ENCODE data around the gene KCTD15. TPM values are rescaled to one million over a fixed set of nuclear protein-coding genes. Genes with fewer than 3 reads are reported as not detected.

Gene KCTD15
- polyA plus RNA-seq, 1 experiment, result 59.1 TPM

DNA sequence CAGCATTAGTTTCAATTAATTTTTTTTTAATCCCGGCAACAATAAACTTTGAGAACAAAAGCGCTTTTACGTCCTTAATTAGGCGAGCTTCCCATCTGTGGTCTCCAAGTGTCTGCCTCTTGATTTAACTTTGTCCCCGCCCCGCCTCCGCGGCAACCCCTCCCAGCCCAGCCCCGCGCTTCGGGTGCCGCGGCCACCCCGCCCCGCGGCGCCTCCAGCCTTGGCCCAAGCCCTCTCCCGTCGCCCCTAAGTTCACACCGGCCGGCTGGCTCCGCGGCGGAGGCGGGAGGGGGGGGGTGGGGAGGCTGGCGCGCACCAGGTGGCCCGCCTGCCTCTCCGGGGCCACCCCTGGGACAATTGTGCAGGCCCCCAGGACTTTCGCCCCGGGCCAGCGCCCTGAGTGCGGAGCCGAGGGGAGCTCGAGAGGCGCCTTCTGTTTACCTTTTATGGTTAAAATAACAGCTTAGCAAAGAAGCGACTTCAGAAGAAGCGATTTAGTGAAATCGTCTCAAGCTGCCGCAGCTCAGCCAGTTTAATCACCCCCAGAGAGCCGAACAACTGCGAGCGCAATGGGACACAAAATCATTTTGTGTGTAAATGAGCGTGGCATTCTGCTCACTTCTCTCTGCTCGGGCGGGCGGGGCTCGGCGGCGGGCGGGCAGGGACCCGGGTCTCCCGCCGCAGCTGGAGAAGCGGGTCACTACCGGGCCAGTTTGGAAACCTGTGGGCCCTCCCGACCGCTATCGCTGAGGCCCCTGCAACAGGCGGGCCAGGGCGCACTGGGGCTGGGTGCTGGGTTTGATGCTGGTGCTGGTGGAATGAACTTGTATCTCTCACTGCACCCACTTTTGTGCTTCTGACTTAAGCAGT, 1.4 kb downstream of the KCTD15 start:
- peaks cover 9% of the 10 kb centered on the region for H3K36me3 ChIP-seq (ENCODE audit: control insufficient read depth, insufficient read depth, low read length)
- ChIA-PET CTCF (interaction anchor here (0.9 to 4.3 kb wide), 7 partner anchors 15 to 296 kb away, joined by 3 to 48 read pairs (median 3); no protein-coding TSS in a partner anchor), POLR2A (interaction anchor here (0.7 kb wide), 4 partner anchors 9 to 518 kb away, joined by 4 to 30 read pairs (median 8); no protein-coding TSS in a partner anchor)
- DNase-seq (ENCODE audit: low read depth), result no peak
- peak overlapping the region; percentile 69 for H3K4me3 ChIP-seq (ENCODE audit: low read depth, low read length)
- no peak for TF ChIP-seq CTCF (IDR thresholded peaks at IDR 0.05; ENCODE audit: insufficient read depth, low read depth, low read length)
- no peaks in the 10 kb centered on the region for H3K27me3 ChIP-seq (ENCODE audit: control insufficient read depth, insufficient read depth, low read length)

- no peaks in the 10 kb centered on the region for H3K27me3 ChIP-seq (ENCODE audit: control insufficient read depth, insufficient read depth, low read length)
- ChIA-PET CTCF (interaction anchor here (0.9 to 4.3 kb wide), 4 partner anchors 14 to 26 kb away, joined by 3 to 48 read pairs (median 4); no protein-coding TSS in a partner anchor), POLR2A (interaction anchor here (0.7 kb wide), 1 partner anchor 8 kb away, joined by 4 read pairs; no protein-coding TSS in a partner anchor)
Observed at GRCh38 chr19:33798681-33799111, 2.0 kb downstream of the KCTD15 start.

GRCh38 chr19:33799476-33799875, 2.8 kb downstream of the KCTD15 start:
- Histone ChIP-seq H3K36me3 (ENCODE audit: control insufficient read depth, insufficient read depth, low read length) (peaks cover 11% of the 10 kb centered on the region), H3K4me3 (ENCODE audit: low read depth, low read length) (no peak overlapping the region), H3K27me3 (ENCODE audit: control insufficient read depth, insufficient read depth, low read length) (no peaks in the 10 kb centered on the region)
- no peak for TF ChIP-seq CTCF (IDR thresholded peaks at IDR 0.05; ENCODE audit: insufficient read depth, low read depth, low read length)
- ChIA-PET CTCF (no interaction called here), POLR2A (no interaction called here)
- DNase-seq (ENCODE audit: low read depth), result no peak

More at GRCh38 chr19:33798681-33799111, 2.0 kb downstream of the KCTD15 start:
- H3K36me3 ChIP-seq (ENCODE audit: control insufficient read depth, insufficient read depth, low read length), result peaks cover 9% of the 10 kb centered on the region
- TF ChIP-seq CTCF (IDR thresholded peaks at IDR 0.05; ENCODE audit: insufficient read depth, low read depth, low read length), result no peak
- DNase-seq (ENCODE audit: low read depth), result no peak
- peak overlapping the region; percentile 69 for H3K4me3 ChIP-seq (ENCODE audit: low read depth, low read length)

GRCh38 chr19:33800012-33800680, 3.5 kb downstream of the KCTD15 start:
- CTCF ChIA-PET, result no interaction called here
- POLR2A ChIA-PET, result no interaction called here

More at GRCh38 chr19:33800012-33800680, 3.5 kb downstream of the KCTD15 start:
- TF ChIP-seq CTCF (IDR thresholded peaks at IDR 0.05; ENCODE audit: insufficient read depth, low read depth, low read length), result no peak
- DNase-seq (ENCODE audit: low read depth), result no peak
- Histone ChIP-seq H3K27me3 (ENCODE audit: control insufficient read depth, insufficient read depth, low read length) (no peaks in the 10 kb centered on the region), H3K4me3 (ENCODE audit: low read depth, low read length) (no peak overlapping the region), H3K36me3 (ENCODE audit: control insufficient read depth, insufficient read depth, low read length) (peaks cover 11% of the 10 kb centered on the region)

Data from BJ (cell line).